Coronary artery (tissue), 2 donors: ENCODE data around the gene SESN2.
A peak's percentile ranks its signal among the peaks of the same experiment; 100 is the strongest.

ENCODE experiments used
- DNase-seq: peaks from one replicate; pipeline ENCODE4 v3.0.0-alpha.2; 2017; ENCODE audit warnings: low spot score
- H3K27ac ChIP-seq, 2 donors: fragments of 200-600 bp; sonication (generic); one replicate each; pipeline ENCODE4 v1.5.1; 2016 to 2019
- H3K4me3 ChIP-seq: fragments of 200-600 bp; sonication (generic); 2 replicates; pipeline ENCODE4 v1.5.1; 2016; ENCODE audit warnings: mild to moderate bottlenecking, moderate library complexity
- TF ChIP-seq, protein P1 (sequence below): fragments of 200-600 bp; sonication (generic); IDR thresholded peaks from one replicate; pipeline ENCODE4 v1.5.1; 2019; ENCODE audit warnings: antibody characterized with exemption

The SESN2 gene

DNA sequence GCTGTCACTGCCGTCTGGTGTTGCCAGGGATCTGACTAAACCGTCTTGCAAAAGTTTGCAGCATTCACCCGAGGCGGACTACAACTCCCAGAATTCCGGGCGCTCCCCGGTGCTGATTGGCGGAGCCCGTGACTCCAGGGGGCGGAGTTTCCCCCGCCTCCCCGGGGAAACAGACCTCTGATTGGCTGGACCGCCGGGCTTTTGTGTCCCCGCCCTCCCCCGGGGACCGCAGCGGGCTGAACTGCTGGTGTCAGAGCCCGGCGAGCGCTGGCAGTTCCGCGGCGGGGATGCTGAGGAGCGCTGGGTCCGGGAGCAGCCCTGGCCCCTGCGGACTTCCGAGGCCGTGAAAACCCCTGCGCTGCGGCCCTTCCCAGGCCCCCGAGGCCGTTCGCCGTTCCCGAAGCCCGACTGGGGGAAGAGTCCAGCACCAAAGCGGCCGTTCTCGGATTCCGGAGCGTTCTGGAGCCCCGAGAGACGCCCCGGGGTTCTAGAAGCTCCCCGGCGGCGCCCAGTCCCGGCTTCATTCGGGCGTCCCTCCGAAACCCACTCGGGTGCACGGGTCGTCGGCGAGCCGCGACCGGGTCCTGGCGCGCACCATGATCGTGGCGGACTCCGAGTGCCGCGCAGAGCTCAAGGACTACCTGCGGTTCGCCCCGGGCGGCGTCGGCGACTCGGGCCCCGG, at the start of gene SESN2:
TSS of gene SESN2 (plus strand) at position 267 of the 682 bp plus-strand sequence. CDS start at position 597, 330 bp downstream.
- TF ChIP-seq, protein P1, sequence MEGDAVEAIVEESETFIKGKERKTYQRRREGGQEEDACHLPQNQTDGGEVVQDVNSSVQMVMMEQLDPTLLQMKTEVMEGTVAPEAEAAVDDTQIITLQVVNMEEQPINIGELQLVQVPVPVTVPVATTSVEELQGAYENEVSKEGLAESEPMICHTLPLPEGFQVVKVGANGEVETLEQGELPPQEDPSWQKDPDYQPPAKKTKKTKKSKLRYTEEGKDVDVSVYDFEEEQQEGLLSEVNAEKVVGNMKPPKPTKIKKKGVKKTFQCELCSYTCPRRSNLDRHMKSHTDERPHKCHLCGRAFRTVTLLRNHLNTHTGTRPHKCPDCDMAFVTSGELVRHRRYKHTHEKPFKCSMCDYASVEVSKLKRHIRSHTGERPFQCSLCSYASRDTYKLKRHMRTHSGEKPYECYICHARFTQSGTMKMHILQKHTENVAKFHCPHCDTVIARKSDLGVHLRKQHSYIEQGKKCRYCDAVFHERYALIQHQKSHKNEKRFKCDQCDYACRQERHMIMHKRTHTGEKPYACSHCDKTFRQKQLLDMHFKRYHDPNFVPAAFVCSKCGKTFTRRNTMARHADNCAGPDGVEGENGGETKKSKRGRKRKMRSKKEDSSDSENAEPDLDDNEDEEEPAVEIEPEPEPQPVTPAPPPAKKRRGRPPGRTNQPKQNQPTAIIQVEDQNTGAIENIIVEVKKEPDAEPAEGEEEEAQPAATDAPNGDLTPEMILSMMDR = no peak
- peak; percentile 100 for DNase-seq
- peak within 1 kb of the TSS; percentile 99 for H3K4me3 ChIP-seq
- H3K27ac ChIP-seq = peak within 1 kb of the TSS; percentile 91 to 95

DNA sequence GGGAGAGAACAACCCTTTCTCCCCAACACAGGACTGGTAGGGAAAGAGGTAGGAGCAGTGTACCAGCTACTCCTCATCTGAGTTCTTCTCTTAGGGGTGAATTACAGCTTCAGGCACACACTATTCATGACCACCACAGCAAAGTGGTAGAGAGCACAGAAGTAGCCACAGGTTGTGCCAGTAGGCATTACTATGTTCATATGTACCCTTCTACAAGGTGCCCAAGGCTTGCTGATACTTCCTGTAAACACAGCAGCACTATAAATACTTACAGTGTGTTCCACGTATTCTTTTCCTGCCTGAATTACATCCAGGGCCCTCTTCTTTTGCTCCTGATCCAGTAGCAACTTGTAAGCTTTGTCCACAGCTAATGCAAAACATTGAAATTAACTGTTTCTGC, 49.6 kb upstream of the SESN2 start:
- no peak for DNase-seq
- H3K27ac ChIP-seq = no peak overlapping the region
- no peak overlapping the region for H3K4me3 ChIP-seq
- TF ChIP-seq, protein P1 = no peak

DNA sequence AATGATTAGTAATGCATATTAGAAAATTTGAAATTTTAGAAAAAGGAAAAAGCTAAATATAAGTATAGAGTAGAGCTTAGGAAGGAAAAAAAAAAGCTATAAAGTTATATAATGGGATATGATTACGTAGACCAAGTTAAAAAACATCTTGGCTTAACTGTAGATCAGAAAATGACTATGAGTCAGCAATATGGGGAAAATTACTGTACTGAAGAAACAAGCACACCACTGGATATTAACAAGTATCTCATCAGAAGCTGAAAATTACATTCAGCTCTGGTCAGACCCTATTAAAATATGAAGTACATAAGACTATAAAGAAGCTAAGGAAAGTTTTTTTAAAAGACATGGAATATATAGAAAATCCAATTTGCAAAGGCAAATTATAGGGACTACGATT, 46.0 kb upstream of the SESN2 start:
- TF ChIP-seq, protein P1 = no peak
- no peak for DNase-seq
- no peak overlapping the region for H3K4me3 ChIP-seq
- no peak overlapping the region for H3K27ac ChIP-seq

GRCh38 chr1:28229089-28229488, 30.2 kb upstream of the SESN2 start:
- DNase-seq = no peak
- Histone ChIP-seq H3K27ac (no peak overlapping the region), H3K4me3 (no peak overlapping the region)
- TF ChIP-seq, protein P1 = no peak

- no peak for DNase-seq
- TF ChIP-seq, protein P1 = no peak
- H3K27ac ChIP-seq = no peak overlapping the region
- H3K4me3 ChIP-seq = no peak overlapping the region
Observed at GRCh38 chr1:28229996-28230395, 29.3 kb upstream of the SESN2 start.

GRCh38 chr1:28232558-28233263, 26.6 kb upstream of the SESN2 start, which contains the start of gene DNAJC8:
TSS of gene DNAJC8 (minus strand) at chr1:28233029. CDS start at chr1:28232998, 31 bp downstream.
- Histone ChIP-seq H3K4me3 (peak within 1 kb of the TSS; percentile 97), H3K27ac (peak within 1 kb of the TSS; percentile 81 to 91)
- DNase-seq = peak; percentile 94
- TF ChIP-seq, protein P1 = no peak

- DNase-seq = no peak
- peak overlapping the region; percentile 97 for H3K4me3 ChIP-seq
- H3K27ac ChIP-seq = peak overlapping the region; percentile 81 to 91
- TF ChIP-seq, protein P1 = no peak
Observed at GRCh38 chr1:28233264-28233606, 26.1 kb upstream of the SESN2 start.
